RKO (cell line): Measurements from ENCODE around the gene ARHGAP28.

ENCODE experiments used
- DNase-seq: peaks from one replicate; pipeline ENCODE4 v3.0.0-alpha.2; 2016; ENCODE audit warnings: low spot score

Gene ARHGAP28

GRCh38 chr18:6962571-6963451, 233.3 kb downstream of the ARHGAP28 start:
- no peak for DNase-seq

DNA sequence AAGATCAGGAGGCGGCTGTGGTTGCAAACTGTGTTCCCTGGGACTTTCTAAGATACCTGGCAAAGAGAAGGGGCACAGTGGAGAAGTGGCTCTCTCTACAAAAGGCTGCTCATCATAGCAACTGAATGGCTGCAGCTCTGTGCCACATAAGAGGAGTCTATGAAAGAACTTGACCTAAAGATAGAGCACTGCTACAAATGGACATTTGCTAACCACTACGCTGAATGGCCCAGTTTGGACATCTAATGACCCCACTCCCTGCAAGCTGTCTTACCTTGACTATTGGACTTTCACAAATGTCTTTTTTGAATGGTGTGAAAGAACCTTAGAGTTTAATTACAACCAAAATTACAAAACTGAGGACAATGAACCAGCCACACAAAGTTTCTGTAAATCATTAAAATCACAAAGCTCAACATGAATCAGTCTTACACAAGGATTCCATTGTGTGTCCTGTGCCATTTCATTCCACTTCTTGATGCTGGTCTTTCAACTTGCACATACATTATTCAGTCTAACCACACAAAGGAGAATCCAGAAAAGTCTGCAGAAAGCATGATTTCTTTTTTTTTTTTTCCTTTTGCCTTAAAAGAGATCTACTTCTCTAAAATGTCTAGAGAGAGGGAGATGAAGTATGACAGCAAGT, 234.1 kb downstream of the ARHGAP28 start:
- DNase-seq = no peak
